Uterus (tissue), 2 donors: ENCODE results near the gene RIPOR3.

Experiments used
- CTCF ChIP-seq, 4 experiments: fragments of 200-600 bp in 2 of 4; fragments of 450-650 bp in 2 of 4; sonication (generic) in 2 of 4; IDR thresholded peaks; one replicate each; pipeline ENCODE4 v1.5.1; 2016 to 2019; ENCODE audit warnings: antibody characterized with exemption in 4 of 4, mild to moderate bottlenecking in 2 of 4, moderate library complexity in 1 of 4
- POLR2A ChIP-seq, 2 donors: fragments of 450-650 bp; IDR thresholded peaks; one replicate each; pipeline ENCODE4 v1.6.1; 2016; ENCODE audit warnings: antibody characterized with exemption in 2 of 2, mild to moderate bottlenecking in 1 of 2, moderate library complexity in 1 of 2

GRCh38 chr20:50574108-50574507 is 117.2 kb downstream of the RIPOR3 start:
- TF ChIP-seq CTCF (IDR thresholded peaks at IDR 0.05): no peak
- no peak for TF ChIP-seq POLR2A (IDR thresholded peaks at IDR 0.05)
